GM12891 (cell line): ENCODE measurements around the gene TRIO.

ENCODE experiments used
- DNase-seq: peaks from one replicate; pipeline ENCODE4 v3.0.0; 2011; ENCODE audit warnings: low spot score; ENCODE audit not compliant: insufficient read length
- FAIRE-seq: peaks from 2 replicates; lab custom pipeline; 2011; peaks lifted over from hg19 to GRCh38; lab: Jason Lieb, UNC
- PAX5 ChIP-seq: IDR thresholded peaks from 2 replicates; pipeline ENCODE4 v1.6.1; 2011; ENCODE audit warnings: low read length, moderate library complexity, mild to moderate bottlenecking; ENCODE audit not compliant: insufficient read depth, severe bottlenecking
- POLR2A ChIP-seq: IDR thresholded peaks from 2 replicates; pipeline ENCODE4 v1.6.1; 2011; ENCODE audit warnings: low read depth, low read length, control low read depth
- POLR2AphosphoS5 ChIP-seq: IDR thresholded peaks from 2 replicates; pipeline ENCODE4 v1.6.1; 2011; ENCODE audit warnings: low read depth, low read length, control low read depth
- POU2F2 ChIP-seq: IDR thresholded peaks from 2 replicates; pipeline ENCODE4 v1.6.1; 2011; ENCODE audit warnings: low read depth, mild to moderate bottlenecking, control low read depth, low read length, moderate library complexity
- SPI1 ChIP-seq: IDR thresholded peaks from 2 replicates; pipeline ENCODE4 v1.6.1; 2011; ENCODE audit warnings: low read depth, low read length, control low read depth
- TAF1 ChIP-seq: IDR thresholded peaks from 2 replicates; pipeline ENCODE4 v1.6.1; 2011; ENCODE audit warnings: low read depth, low read length, control low read depth

Gene TRIO

DNA sequence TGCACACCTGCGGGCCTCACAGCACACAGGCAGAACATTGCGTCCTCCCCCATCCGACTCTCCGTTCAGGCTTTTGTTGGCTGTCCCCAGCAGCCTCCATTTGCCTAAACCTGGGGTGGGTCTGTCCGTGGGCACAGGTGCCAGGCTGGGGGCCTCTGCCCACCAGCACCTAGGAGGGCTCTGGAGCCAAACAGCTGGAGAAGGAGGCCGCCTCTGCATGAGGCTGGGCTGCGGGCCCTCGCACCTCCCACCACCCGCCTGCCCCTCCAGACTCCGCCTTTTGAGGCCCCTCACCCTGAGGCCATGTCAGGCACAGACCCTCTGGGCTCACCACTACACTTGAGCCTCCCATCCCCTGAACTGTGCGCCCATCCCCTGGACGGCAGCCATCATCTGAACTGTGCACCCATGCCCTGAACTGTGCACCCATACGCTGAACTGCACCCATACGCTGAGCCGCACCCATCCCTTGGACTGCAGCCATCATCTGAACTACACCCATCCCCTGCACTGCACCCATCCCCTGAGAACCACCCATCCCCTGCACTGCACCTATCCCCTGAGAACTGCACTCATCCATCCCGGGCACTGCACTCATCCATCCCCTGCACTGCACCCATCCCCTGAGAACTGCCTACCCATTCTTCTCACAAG is 340.5 kb downstream of the TRIO start:
- no peak for FAIRE-seq
- DNase-seq, result no peak
- TF ChIP-seq POLR2AphosphoS5 (no peak), TAF1 (no peak), POLR2A (no peak), PAX5 (no peak), SPI1 (no peak), POU2F2 (no peak)

DNA sequence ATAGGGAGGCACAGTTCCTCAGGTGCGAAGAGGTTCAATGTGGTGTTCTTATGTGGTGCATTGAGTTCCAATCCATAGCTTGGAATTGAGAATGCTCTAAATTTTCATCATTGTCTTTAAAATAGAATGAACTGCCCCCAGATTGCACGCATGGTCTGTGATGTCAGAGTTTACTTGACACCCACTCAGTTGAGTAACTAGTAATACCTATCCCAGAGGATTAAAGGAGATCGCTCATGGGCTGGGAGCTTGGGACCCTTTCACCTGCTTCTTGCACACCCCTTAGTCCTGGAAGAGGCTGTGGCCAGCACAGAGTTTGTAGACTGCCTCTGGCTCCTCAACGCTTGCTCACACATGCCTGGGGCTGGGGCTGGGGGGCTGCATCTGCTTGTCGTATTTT is 343.3 kb downstream of the TRIO start:
- no peak for FAIRE-seq
- no peak for DNase-seq
- TF ChIP-seq SPI1, result no peak
- TF ChIP-seq PAX5, result no peak
- no peak for TF ChIP-seq POLR2AphosphoS5
- TF ChIP-seq POLR2A, result no peak
- no peak for TF ChIP-seq POU2F2
- TF ChIP-seq TAF1, result no peak

DNA sequence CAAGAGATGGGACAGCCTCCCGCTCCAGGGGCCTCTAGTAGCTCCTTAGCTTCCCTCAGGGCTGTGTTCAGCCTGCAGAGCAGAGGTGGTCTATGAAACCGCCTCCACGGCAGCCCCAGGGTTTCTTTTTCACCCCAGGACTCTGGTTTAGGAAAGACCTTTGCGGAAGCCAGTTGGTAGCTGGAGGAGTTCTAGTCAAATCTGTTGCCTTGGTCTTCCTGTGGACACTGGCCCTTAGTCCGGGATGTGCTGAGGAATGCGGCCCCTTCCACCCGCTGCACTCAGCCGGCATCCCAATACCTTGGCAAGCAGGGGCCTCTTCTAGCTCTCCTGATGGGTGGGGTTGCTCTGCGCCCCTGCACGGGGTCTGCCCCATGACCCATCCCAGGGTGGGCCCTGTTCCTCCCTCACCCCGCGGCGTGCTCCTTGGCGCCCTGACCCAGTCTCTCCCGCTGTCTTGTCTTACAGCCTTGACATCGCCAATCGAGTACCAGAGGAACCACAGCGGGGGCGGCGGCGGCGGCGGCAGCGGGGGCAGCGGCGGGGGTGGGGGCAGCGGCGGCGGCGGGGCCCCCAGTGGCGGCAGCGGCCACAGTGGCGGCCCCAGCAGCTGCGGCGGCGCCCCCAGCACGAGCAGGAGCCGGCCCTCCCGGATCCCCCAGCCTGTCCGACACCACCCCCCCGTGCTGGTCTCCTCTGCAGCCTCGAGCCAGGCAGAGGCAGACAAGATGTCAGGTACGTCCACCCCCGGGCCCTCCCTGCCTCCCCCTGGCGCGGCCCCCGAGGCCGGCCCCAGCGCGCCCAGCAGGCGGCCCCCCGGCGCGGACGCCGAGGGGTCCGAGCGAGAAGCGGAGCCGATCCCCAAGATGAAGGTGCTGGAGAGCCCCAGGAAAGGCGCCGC is 344.1 kb downstream of the TRIO start:
- FAIRE-seq, result no peak
- DNase-seq, result no peak
- TF ChIP-seq SPI1 (no peak), PAX5 (no peak), POLR2A (no peak), TAF1 (no peak), POLR2AphosphoS5 (no peak), POU2F2 (no peak)

DNA sequence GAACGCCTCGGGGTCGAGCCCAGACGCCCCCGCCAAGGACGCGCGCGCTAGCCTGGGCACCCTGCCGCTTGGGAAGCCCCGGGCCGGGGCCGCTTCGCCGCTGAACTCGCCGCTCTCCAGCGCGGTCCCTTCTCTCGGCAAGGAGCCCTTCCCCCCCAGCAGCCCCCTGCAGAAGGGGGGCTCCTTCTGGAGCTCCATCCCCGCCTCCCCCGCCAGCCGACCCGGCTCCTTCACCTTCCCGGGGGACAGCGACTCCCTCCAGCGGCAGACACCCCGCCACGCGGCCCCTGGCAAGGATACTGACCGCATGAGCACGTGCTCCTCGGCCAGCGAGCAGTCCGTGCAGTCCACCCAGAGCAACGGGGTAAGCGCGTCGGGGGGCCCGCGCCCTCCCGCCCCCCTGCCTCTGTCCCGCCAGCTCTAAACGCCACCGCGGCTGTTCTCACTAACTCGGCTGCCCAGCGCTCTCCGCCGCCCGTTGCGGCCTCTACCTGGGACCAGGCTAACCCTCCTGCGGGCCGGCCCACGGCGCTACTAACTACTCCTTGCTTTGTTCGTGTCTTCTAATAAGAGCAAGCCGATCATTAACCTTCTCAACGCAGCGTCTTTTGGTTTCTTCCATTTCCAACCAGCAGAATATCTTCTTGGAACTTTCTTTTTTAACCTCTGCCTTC is 344.9 kb downstream of the TRIO start:
- DNase-seq (no peak), FAIRE-seq (no peak)
- TF ChIP-seq POLR2A (no peak), POLR2AphosphoS5 (no peak), PAX5 (no peak), SPI1 (no peak), TAF1 (no peak), POU2F2 (no peak)

DNA sequence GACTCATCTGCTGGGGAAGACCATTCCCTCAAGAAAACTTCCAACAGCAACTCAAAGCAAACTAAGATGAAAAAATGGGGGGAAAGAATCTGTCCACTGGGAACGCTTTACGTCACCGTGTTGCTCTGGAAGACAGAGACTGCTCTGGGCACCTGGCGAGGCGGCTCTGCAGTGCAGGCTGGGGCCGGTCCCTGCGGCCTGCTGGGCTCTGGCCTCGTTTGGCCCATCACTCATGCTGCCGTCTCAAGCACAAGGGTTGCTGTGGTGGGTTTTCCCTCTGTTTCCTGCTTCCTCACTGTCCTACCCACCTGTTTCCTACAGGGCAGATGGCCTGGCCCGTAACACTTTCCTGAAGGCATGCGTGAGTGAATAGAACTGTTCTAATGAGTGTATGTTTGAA is 345.6 kb downstream of the TRIO start:
- FAIRE-seq (no peak), DNase-seq (no peak)
- no peak for TF ChIP-seq POLR2AphosphoS5
- TF ChIP-seq SPI1, result no peak
- TF ChIP-seq POU2F2, result no peak
- no peak for TF ChIP-seq TAF1
- no peak for TF ChIP-seq PAX5
- TF ChIP-seq POLR2A, result no peak

DNA sequence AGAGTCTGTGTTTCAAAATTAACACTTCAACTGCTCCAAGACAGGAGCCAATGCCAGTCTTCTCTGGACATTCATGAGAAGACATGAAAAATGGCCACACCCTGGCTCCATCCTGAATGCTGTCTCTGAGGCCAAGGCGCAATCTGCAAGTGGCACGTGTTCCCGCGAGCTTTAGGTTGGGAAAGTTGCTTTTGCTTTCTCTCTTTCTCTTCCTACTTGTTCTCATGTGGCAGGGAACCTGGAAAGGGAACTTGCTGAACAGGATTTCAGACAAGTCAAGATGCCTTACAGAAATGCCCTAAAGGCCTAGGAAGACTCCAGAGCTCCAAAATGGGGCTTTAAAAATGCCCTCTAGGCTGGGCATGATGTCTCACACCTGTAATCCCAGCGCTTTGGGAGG is 346.5 kb downstream of the TRIO start:
- DNase-seq (no peak), FAIRE-seq (no peak)
- TF ChIP-seq POU2F2 (no peak), SPI1 (no peak)

DNA sequence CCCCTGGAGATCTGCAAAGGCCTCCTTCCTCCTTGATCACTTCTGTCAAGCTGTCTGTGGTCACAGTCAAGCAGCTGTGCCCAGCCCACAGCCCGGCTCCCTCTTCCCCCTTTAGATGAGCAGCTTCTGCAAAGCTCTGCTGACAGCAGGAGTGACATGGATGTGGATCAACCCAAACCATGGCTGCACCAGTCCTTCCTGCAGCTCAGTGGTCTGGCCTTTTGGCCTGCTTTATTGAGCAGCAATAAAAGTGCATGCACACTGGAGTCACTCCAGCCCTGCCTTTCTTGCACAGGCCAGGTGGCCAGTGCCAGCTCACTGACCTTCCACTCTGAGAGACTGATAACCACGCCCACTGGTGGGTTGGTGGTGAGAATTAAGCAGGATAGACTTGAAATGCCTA is 347.2 kb downstream of the TRIO start:
- FAIRE-seq (no peak), DNase-seq (no peak)
- TF ChIP-seq PAX5, result no peak
- no peak for TF ChIP-seq SPI1
- TF ChIP-seq TAF1, result no peak
- no peak for TF ChIP-seq POU2F2
- no peak for TF ChIP-seq POLR2AphosphoS5
- no peak for TF ChIP-seq POLR2A

DNA sequence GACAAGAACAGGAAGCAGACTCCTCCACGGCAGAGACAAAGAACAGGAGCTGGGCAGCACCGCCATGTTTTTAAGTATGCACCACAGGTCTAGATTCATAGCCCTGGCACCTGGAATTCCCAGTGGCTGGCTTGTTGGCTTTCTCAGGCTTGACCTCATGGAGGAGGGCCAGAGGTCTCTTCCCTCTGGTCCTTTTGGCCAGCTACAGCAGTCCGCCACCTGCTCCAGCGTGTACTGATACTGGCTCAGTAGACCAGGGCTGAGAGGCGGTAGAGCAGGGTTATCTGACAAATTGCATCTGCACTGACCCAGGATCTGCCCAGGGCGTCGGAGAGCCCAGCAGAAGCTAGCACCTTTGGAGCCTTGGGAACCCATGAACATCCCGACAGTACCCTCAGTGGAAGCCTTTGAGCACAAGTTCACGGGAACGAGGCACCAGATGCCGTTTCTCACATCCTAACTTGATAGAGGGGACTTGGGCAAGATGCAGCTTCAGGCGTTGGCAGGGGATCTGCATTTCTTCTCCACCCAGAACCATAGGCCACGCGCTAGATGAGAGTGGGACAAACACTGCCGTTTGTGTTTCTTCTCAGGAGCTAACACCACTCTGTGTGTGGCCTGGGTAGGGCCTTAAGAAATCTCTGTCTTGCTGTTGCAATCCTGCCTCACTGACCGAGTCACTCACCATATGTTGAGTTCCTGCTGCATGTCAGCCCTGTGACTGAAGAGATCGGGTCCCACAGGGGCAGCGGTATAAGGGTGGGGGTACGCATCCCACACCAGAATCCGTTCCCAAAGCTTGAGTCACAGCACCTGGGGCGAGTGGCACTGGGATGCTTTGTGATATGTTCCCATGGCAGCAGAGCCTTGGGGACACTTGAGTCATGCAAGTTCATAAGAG is 348.1 kb downstream of the TRIO start:
- no peak for FAIRE-seq
- no peak for TF ChIP-seq POLR2AphosphoS5
- no peak for TF ChIP-seq TAF1
- no peak for TF ChIP-seq SPI1
- no peak for TF ChIP-seq PAX5
- no peak for TF ChIP-seq POU2F2
- no peak for TF ChIP-seq POLR2A
- DNase-seq, result no peak

DNA sequence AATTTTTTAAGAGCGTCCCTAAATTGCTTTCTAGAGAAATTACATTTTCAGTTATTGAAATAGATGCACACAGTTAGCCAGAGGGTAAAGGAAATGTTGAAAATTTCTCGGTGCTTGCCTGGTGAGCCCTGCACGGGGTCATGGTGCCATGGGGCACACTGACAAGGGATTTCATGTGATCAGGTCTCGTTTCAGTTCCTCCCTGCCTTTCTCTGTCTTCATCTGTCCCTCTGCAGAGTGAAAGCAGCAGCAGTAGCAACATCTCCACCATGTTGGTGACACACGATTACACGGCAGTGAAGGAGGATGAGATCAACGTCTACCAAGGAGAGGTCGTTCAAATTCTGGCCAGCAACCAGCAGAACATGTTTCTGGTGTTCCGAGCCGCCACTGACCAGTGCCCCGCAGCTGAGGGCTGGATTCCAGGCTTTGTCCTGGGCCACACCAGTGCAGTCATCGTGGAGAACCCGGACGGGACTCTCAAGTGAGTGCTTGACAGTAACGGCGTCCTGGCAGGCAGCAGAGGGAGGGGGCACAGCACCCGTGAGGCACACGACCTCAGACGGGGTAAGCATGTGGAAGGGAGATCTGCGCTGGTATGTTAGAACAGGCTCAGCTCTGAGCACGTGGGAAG is 349.3 kb downstream of the TRIO start:
- TF ChIP-seq POLR2A, result no peak
- peak; percentile 42; the same call in 1 of the 2 replicates for TF ChIP-seq SPI1
- TF ChIP-seq POLR2AphosphoS5, result no peak
- DNase-seq (no peak), FAIRE-seq (no peak)
